ENCODE data around the gene EPB41L2. TPM values are rescaled to one million over a fixed set of nuclear protein-coding genes. Genes with fewer than 3 reads are reported as not detected.
"Not testable (repeated sequence)": the region's sequence is repeated elsewhere in the genome, so short reads cannot be mapped to it uniquely, and the experiment has no call there.

EPB41L2 gene
- total RNA-seq, 1 experiment from 2014 or later, result 74.8 TPM

DNA sequence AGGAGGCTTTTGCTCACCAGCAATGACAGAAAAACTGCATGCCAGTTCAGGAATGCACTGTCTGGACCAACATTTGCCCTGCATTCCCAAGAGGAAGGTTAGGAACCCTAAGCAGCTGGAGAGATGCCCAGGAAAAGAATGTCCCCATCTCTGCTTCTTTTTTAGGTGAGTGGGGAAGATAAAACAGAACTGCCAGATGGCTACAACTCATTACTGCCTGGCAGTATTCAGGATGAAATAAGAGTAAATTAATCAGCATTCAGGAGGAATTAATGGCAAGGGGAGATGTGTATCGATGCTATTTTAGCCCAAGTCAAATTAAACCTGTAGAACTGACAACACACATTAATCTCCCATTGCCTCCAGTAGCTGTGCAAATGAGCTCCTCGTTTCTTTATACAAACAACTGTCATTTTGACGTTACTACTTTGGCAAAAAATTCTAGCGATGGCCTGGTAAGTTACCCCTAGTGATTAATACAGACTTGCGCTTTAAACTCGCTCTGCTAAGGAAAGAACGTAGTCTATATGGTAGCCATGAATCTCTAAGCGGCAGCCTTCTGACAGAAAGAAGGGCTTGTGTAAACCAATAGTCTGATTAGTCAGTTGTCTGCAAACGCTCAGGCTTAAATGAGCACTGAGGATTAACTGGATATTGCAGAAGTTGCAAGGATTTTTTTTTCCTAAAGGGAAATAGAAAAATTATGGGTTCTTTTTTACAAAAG is 252.6 kb downstream of the EPB41L2 start:
- H3K9me2 ChIP-seq (ENCODE audit: insufficient read depth), result no peaks in the 10 kb centered on the region
- no TSS peak for BruUV-seq (replicated peaks)
- H3K9ac ChIP-seq (ENCODE audit: low read length), result no peak overlapping the region
- no peaks in the 10 kb centered on the region for H3K9me3 ChIP-seq (ENCODE audit: control insufficient read depth in 1 of 2, insufficient read depth in 1 of 2, low read depth in 1 of 2, low read length in 2 of 2)
- TF ChIP-seq CTCF (IDR thresholded peaks at IDR 0.05 in 2 of 3, conservative IDR thresholded peaks at IDR 0.05 in 1 of 3; ENCODE audit: borderline replicate concordance in 1 of 3, insufficient read depth in 1 of 3, low read depth in 2 of 3, low read length in 2 of 3), result no peak
- RAD21 ChIA-PET (ENCODE audit: low non-redundant PET in 1 of 2, low total read pairs in 2 of 2, uncharacterized antibody in 2 of 2, unreplicated experiment in 2 of 2), result no interaction called here
- H3K36me3 ChIP-seq (ENCODE audit: control insufficient read depth in 1 of 2, insufficient read depth in 2 of 2, low read length in 2 of 2), result no peaks in the 10 kb centered on the region
- CTCF ChIA-PET, result no interaction called here
- H3K4me2 ChIP-seq (ENCODE audit: low read length), result no peak overlapping the region
- H3K79me2 ChIP-seq (ENCODE audit: insufficient read depth, low read length), result no peaks in the 10 kb centered on the region
- POLR2A ChIA-PET, result no interaction called here
- H2AFZ ChIP-seq (ENCODE audit: low read depth, low read length, poor library complexity, severe bottlenecking), result no peak overlapping the region
- no peak for DNase-seq (ENCODE audit: low read depth, low spot score)
- ATAC-seq, result no peak
- no peaks in the 10 kb centered on the region for H4K20me1 ChIP-seq (ENCODE audit: insufficient read depth)
- no peaks in the 10 kb centered on the region for H3K4me1 ChIP-seq (ENCODE audit: control insufficient read depth in 1 of 2, insufficient read depth in 2 of 2, low read length in 2 of 2)
- no peak overlapping the region for H3K4me3 ChIP-seq (replicated peaks in 1 of 2; ENCODE audit: low read depth in 1 of 2, low read length in 2 of 2)
- no peaks in the 10 kb centered on the region for H3K27me3 ChIP-seq (ENCODE audit: insufficient read depth, low read length)
- intact Hi-C loops (cut with micrococcal nuclease), result no loop called here
- H3K27ac ChIP-seq (ENCODE audit: low read depth, low read length), result no peak overlapping the region

- H3K9ac ChIP-seq (ENCODE audit: low read length); H4K20me1 ChIP-seq (ENCODE audit: insufficient read depth); H3K9me2 ChIP-seq (ENCODE audit: insufficient read depth); H3K27ac ChIP-seq (ENCODE audit: low read depth, low read length); H3K4me3 ChIP-seq (replicated peaks in 1 of 2; ENCODE audit: low read depth in 1 of 2, low read length in 2 of 2); H3K9me3 ChIP-seq (ENCODE audit: control insufficient read depth in 1 of 2, insufficient read depth in 1 of 2, low read depth in 1 of 2, low read length in 2 of 2); POLR2A ChIA-PET; DNase-seq (ENCODE audit: low read depth, low spot score); ATAC-seq; H2AFZ ChIP-seq (ENCODE audit: low read depth, low read length, poor library complexity, severe bottlenecking); intact Hi-C loops (cut with micrococcal nuclease); H3K4me1 ChIP-seq (ENCODE audit: control insufficient read depth in 1 of 2, insufficient read depth in 2 of 2, low read length in 2 of 2); H3K36me3 ChIP-seq (ENCODE audit: control insufficient read depth in 1 of 2, insufficient read depth in 2 of 2, low read length in 2 of 2); H3K79me2 ChIP-seq (ENCODE audit: insufficient read depth, low read length); BruUV-seq (replicated peaks); H3K27me3 ChIP-seq (ENCODE audit: insufficient read depth, low read length); RAD21 ChIA-PET (ENCODE audit: low non-redundant PET in 1 of 2, low total read pairs in 2 of 2, uncharacterized antibody in 2 of 2, unreplicated experiment in 2 of 2); CTCF ChIA-PET; H3K4me2 ChIP-seq (ENCODE audit: low read length): not testable (repeated sequence)
These were observed 261.7 kb downstream of the EPB41L2 start for GRCh38 chr6:130801368-130801767.
